T-helper 1 cell treated with Interleukin-12 subunit alpha and Interleukin-12 subunit beta and Interleukin-4 antibody, amounts not matched to agents 30 ng/mL and 1 ng/mL, for 36 hours (primary cell): ENCODE measurements around the gene TM2D1. TPM values are rescaled to one million over a fixed set of nuclear protein-coding genes. Genes with fewer than 3 reads are reported as not detected.
"Not testable (repeated sequence)": the region's sequence is repeated elsewhere in the genome, so short reads cannot be mapped to it uniquely, and the experiment has no call there.

Experiments
- intact Hi-C: fragments of 100-400 bp; cut with micrococcal nuclease; formaldehyde crosslinking; loops from one replicate; pipeline ENCODE4 v1.15.1; 2024
- total RNA-seq: library from RNA; stranded (reverse); gene quantifications from 2 replicates; pipeline ENCODE4 v1.2.3, GENCODE V29; 2022

The TM2D1 gene
- total RNA-seq, 1 donor from 2014 or later, result 39.6 TPM

DNA sequence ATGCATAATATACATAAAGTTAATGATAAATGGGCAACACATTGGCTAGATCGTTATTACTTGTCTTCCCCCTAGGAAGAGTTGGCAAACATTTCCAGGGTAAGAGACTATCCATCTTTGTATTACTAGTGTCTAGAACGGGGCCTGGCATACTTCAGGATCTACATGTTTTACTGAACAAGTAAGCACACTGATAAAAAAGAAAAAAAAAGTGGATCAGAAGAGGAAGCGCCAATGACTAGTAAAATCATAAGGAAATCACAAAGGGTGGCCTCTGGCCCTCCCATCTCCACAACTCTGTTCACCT, 482 bp downstream of the TM2D1 start:
- intact Hi-C loops, result loop anchor here (2.0 to 10.0 kb wide), 5 partner anchors 118 to 1640 kb away; partner anchors contain the start of genes ALG6 and USP1

GRCh38 chr1:61718996-61719663, 5.8 kb downstream of the TM2D1 start:
- intact Hi-C loops, result not testable (repeated sequence)

DNA sequence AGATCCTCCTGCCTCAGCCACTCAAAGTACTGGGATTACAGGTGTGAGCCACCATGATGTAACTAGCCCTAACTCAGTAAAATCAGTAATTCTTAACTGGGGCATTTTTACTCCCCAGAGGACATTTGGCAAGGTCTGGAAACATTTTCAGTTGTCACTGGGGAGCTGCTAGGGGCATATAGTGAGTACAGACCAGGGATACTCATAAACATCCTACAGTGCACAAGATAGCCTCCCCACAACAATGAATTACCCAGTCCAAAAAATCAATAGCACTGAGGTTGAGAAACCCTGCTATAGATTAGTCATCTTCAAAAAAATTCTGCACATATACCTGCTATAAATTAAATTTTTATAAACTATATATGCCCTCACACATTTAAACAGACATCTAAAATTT, 13.0 kb downstream of the TM2D1 start:
- intact Hi-C loops, result no loop called here

GRCh38 chr1:61711257-61711656, 13.7 kb downstream of the TM2D1 start:
- intact Hi-C loops, result not testable (repeated sequence)

DNA sequence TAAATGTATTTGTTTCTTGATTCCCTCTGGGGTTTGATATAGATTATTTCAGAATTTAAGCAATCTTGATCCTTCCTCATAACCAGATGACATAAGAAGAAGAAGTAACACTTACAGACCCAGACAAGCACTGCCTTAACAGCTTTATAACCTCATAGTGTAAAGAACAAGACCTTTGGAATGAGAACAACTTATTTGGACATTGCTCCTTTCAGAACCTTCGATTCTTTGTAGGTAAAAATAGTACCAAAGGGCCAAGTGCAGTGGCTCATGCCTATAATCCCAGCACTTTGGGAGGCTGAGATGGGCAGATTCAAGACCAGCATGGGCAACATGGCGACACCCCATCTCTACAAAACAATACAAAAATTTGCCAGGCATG, 15.0 kb downstream of the TM2D1 start:
- intact Hi-C loops, result no loop called here

GRCh38 chr1:61708953-61709907, 15.7 kb downstream of the TM2D1 start:
- intact Hi-C loops, result no loop called here

DNA sequence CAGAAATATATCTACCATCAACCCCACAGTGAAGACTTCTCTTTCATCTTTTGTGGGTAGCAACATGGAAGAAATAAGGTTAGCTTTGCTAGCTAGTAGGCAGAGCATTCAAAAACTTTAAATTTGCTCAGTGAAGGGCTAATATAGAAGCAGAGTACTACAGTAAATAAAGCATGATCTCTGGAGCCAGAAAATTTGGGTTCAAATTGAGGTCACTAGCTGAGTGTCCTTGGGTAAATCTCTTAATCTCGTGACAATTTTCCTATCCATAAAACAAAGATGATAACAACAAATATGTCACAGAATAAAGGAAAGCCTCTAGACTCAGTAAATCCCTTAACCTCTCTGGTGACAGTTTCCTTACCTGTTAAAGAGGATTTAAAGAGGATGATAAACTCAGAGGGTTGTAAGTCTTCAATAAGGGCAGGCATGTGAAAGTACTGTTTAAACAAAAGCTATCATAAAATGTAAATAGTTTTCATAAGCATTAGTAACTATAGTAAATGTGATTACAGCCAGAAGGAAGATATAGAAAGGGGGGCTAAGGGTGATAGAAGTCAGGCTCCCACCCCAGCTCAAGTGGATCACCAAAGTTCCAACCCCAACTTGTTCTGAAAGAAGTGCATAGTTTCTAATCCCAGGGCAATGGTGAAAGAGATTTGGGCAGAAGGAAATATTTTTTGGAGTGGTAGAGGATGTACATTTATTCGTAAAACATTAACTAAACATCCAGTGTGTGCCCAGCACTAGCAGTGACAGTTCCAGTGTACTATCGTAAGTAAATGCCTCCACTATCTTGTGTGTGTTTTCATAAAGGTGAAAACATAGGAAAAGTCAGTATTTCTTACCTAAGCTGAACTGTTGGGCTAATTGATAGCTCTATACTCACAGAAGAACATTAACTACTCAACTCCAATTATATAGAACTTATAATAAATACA, 24.8 kb downstream of the TM2D1 start:
- intact Hi-C loops, result no loop called here

DNA sequence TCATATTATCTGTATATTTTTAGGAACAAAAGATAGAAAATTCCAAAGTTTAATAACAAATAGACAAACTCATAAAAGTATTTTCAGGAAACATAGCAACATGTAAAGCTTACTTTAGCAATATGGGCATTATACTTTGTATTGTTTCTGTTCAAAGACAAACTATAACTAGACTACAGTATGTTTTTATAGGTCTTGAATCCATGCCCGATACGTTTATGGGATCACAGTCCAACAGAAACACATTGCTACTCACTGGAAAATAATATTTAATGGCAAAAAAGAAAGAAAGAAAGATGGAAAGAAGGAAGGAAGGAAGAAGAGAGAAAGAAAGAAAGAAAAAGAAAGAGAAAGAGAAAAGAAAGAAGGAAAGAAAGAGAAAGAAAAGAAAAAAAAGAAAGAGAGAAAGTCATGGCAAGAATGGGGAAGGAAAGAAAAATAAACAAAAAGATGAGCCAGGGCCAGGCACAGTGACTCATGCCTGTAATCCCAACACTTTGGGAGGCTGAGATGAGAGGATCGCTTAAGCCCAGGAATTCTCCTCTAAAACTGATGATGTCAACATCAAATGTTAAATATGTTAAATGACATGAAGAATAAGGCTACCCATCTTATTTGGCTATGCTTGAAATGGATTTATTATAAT, 32.7 kb downstream of the TM2D1 start:
- intact Hi-C loops, result no loop called here

DNA sequence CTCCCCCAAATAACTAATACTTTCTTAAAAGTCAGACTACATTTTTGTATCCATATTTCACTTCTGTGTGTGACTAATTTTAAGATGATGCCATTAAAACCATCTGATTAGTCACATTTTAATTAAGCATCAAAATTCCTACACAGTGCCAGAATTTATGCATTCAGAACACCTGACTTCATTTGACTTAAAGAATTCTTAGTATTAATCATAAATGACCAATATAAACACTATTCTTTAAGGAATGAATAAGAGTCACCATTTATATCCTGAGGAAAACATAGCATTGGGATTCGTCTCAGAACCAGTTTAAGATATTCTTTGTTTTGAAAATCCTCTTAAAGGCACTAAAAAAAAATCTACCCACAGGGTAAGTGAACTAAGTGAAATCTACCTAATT, 37.0 kb downstream of the TM2D1 start:
- intact Hi-C loops, result loop anchor here (2.0 kb wide), 1 partner anchor 165 kb away; no protein-coding TSS in a partner anchor

DNA sequence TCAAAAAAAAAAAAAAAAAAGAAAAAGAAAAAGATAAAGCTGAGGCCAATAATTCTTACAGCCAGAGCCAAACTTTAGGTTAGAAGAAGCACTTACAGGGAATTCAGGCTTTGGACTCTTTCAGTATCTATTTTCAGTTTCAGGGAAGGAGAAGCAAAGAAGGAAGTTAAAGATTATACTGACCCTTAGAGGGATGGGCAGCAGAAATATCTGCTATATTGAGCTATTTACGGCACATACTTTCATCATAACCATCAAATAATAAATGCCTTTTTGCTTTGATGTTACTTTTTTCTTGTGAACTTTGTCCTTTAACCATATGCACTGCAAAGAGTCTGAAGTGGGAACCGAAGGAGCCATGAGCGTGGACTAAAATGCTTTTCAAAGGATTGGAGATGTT, 42.0 kb downstream of the TM2D1 start:
- intact Hi-C loops, result no loop called here

- intact Hi-C loops, result no loop called here
Measured at GRCh38 chr1:61680500-61680899, 44.4 kb downstream of the TM2D1 start.

DNA sequence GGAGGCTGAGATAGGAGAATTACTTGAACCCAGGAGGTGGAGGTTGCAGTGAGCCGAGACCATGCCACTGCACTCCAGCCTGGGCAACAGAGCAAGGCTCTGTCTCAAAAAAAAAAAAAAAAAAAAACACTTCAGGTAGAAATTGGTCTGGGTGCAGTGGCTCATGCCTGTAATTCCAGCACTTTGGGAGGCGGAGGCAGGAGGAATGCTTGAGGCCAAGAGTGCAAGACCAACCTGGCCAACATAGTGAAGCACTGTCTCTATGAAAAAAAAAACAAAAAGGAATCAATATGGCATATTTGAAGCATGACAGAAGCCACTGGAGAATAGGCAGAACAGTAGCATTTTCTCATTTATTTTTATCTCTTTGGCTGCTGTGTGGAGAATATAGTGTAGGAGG, 48.1 kb downstream of the TM2D1 start:
- intact Hi-C loops, result not testable (repeated sequence)

- intact Hi-C loops, result no loop called here
Measured at GRCh38 chr1:61674221-61674620, 50.7 kb downstream of the TM2D1 start.

GRCh38 chr1:61672376-61672775, 52.6 kb downstream of the TM2D1 start:
- intact Hi-C loops, result no loop called here

DNA sequence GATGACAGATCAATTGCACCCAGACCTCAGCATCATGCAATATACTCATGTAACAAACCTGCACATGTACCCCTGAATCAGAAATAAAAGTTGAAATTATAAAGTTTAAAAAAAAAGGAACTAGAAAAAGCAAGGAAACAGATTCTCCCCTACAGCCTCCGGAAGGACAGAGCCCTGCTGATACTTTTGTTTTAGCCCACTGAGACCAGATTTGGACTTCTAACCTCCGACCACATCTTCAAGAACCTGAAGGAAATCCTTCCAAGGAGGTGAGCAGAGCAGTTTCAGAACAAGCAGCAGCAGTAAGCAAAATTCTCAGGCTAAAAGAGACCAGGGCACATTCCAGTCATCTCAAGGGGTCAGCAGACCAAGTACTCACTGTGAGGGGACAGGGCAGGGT, 54.5 kb downstream of the TM2D1 start:
- intact Hi-C loops, result no loop called here

DNA sequence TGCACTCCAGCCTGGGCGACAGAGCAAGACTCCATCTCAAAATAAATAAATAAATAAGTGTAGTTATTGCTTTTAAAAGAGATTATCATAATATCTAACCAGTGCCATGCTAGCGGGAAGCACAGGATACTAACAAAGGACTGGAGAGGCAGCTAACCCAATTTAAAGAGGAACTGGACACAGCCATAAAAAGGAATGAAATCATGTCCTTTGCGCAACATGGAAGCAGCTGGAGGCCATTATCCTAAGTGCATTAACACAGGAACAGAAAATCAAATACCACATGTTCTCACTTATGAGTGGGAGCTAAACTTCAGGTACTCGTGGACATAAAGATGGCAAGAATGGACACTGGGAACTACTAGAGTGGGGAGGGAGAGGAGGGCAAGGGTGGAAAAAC, 54.9 kb downstream of the TM2D1 start:
- intact Hi-C loops, result no loop called here

DNA sequence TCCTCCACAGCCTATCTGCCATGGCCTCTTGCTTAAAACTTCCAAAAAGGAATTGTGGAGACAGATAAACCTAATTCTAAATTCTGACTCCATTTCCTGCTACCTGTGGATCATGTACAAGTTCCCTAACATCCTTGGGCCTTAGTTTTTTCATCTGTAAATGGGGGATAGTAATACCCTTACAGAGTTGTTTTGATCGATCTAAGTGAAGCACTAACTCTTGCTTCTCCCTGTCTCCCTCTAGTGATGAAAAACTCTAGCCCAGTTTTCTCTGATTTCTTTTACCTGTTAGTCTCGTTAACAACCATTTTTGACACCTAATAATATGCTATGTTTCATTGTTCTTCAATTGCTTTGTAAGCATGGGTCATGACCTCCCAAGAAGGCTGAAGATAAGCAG, 65.9 kb downstream of the TM2D1 start:
- intact Hi-C loops, result no loop called here

DNA sequence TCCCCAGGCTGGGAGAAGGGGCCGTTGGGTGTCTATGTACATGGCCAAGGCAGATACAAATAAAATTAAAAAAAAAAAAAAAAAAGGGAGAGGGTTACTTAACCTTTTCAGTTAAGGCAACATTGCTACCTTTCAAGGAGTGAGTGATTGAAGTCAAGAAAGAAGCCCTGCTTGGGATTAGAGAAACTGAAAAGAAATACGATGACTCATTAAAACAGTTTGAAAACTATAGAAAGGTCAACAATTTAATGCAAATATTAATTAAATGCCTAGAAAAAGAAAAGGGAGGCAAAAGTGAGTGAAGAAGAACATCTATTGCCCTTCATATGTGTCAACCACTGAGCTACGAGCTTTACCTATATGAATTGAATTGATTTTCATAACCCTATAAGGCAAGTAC, 69.5 kb downstream of the TM2D1 start:
- intact Hi-C loops, result no loop called here

DNA sequence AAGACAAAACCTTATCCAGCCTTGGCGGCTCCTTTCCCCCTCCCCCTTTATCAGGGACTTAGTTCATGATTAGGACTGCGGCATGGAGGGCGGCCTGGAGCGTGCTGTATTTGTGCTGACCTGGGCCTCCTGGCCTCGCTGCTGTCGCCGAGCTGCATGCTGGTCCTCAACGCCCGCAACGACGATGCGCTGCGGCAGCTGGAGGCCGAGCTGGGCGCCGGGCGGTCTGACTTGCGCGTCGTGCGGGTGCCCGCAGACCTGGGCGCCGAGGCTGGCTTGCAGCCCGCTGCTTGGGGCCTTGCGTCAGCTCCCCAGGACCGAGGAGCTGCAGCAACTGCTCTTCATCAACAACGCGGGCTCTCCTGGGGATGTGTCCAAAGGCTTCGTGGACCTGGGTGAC, 70.9 kb downstream of the TM2D1 start:
- intact Hi-C loops, result loop anchor here (1.0 kb wide), 1 partner anchor 8 kb away; no protein-coding TSS in a partner anchor

DNA sequence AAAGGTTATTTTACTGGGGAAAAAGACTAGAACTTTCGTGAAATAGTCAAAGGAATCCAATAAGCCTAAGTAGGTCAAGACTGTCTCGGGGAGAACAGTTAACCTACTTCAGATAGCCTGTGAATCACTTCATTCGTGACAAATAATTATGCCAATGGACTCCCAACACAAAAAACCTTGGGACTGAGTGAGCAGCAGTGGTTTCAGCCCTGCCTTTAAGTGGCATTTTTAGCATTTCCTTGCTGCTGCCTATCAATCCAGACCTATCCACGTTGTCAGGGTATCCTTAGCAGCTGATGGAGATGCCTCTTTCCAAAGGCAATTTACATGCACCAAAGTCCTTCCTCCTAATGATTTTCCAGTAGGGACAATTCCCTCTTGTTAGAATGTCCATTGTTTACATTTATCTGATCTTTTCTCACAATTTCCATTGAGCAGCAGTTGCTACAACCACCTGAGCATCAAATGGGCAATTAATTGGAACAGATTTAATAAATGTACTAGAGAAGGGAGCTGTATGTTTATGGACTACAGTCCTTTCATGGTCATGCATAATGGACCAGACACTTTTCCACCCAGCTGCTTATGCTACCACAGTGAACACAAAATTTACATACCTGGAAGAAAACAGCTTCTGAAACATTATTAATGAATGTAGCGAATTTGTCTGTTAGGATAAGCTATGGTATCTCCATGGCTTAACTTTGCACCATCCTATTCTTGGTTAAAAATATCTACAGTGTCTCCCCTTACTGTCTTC, 75.8 kb downstream of the TM2D1 start:
- intact Hi-C loops, result no loop called here
